Naive thymus-derived CD8-positive, alpha-beta T cell (primary cell): Measurements from ENCODE around the gene SMIM31. TPM values are rescaled to one million over a fixed set of nuclear protein-coding genes. Genes with fewer than 3 reads are reported as not detected.

Experiments used
- ATAC-seq, 2 donors: fragments of 150-1000 bp; cut with Tn5 transposase in 1 of 2; sonication (Bioruptor Pico), chemical (Tn5 transposase) in 1 of 2; 1 replicate in 1 of 2; 2 replicates in 1 of 2; pipeline ENCODE4 v1.10.0; 2021; ENCODE audit warnings: mild to moderate bottlenecking in 2 of 2, moderate library complexity in 2 of 2
- POLR2A ChIA-PET: fragments of 350-600 bp; sonication (Branson Sonifier 250); formaldehyde crosslinking; loops from one replicate; lab custom pipeline; 2021; ENCODE audit warnings: antibody characterized with exemption; lab: Charles Lee
- DNase-seq, 10 donors: peaks; one replicate each; pipeline versions ENCODE4 v3.0.0 to v3.0.0-alpha.2; 2020 to 2022
- H3K27ac Mint-ChIP-seq, 10 donors: one replicate each; pipeline ENCODE4 v1.8.0; 2020 to 2022; ENCODE audit warnings: mild to moderate bottlenecking in 10 of 10, mixed read lengths in 10 of 10, moderate library complexity in 4 of 10, inconsistent platforms in 1 of 10
- H3K27me3 Mint-ChIP-seq, 5 donors: one replicate each; pipeline ENCODE4 v1.8.0; 2021 to 2022; ENCODE audit warnings: mixed read lengths in 5 of 5
- H3K36me3 Mint-ChIP-seq, 3 donors: one replicate each; pipeline ENCODE4 v1.8.0; 2020 to 2022; ENCODE audit warnings: mixed read lengths in 3 of 3, mild to moderate bottlenecking in 2 of 3, inconsistent platforms in 1 of 3
- H3K4me1 Mint-ChIP-seq, 4 donors: one replicate each; pipeline ENCODE4 v1.8.0; 2021 to 2022; ENCODE audit warnings: mixed read lengths in 4 of 4
- H3K4me3 Mint-ChIP-seq, 10 donors: one replicate each; pipeline ENCODE4 v1.8.0; 2020 to 2022; ENCODE audit warnings: mild to moderate bottlenecking in 10 of 10, mixed read lengths in 10 of 10, moderate library complexity in 6 of 10, inconsistent platforms in 1 of 10
- H3K9me3 Mint-ChIP-seq, 9 donors: one replicate each; pipeline ENCODE4 v1.8.0; 2020 to 2022; ENCODE audit warnings: mixed read lengths in 9 of 9, mild to moderate bottlenecking in 3 of 9, inconsistent platforms in 1 of 9, moderate library complexity in 1 of 9
- polyA plus RNA-seq, 3 donors: library from polyadenylated mRNA; unstranded; fragments of 300-500 nt; fragmentation: Illumina TruSeq; gene quantifications; one replicate each; pipeline ENCODE4 v1.2.3, GENCODE V29; 2021
- total RNA-seq, 8 experiments: library from RNA in 2 of 8; stranded (reverse) in 2 of 8; gene quantifications; one replicate each; pipeline ENCODE4 v1.2.3 and lab custom pipeline; 2021 to 2026

SMIM31 gene
- not detected for total RNA-seq
- polyA plus RNA-seq = not detected
- total RNA-seq (lab: John Stamatoyannopoulos, UW) = 0 to 0.09 (median 0) reads per million in 6 experiments

DNA sequence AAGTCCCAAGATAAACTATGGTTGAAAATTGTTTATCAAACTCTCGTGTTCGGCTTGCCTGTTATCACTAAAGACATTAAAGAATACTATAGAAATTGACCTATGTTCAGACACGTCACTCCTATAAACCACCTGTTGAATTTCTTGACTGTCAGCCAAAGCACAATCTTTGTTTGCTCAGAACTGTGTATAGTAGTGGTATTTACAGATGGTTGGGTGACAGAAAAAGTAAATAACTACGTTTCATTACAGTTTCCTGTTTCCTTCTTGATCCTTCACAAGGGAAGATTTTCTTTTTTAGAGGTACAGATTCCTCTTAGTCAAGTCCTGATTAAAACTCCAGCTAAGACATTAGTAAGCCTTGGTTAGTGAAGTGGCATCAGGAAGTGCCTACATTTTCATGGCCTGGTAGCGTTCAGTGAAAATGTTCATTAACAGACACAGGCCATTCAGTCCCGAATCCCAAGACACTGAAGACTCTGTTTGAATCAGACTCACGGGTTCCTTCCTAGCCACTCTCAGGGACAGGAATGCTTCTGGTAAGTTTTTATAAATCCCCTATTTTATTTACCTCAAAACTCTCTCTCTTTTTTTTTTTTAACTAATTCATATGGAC, at the start of gene SMIM31:
Gene SMIM31, plus strand, starts transcription at position 259 of the 616 bp plus-strand sequence. CDS start 16,313 bp downstream, outside the sequence.
- Mint-ChIP-seq H3K27ac (no peak within 1 kb of the TSS), H3K4me3 (no peak within 1 kb of the TSS), H3K36me3 (peaks cover 0 to 8% (median 0%) of the 10 kb centered on the region in 3 donors), H3K27me3 (peaks cover 2 to 15% (median 3%) of the 10 kb centered on the region in 5 donors), H3K9me3 (peaks cover 0 to 23% (median 8%) of the 10 kb centered on the region in 9 donors), H3K4me1 (no peaks in the 10 kb centered on the region)
- DNase-seq = no peak
- POLR2A ChIA-PET = no interaction called here
- ATAC-seq = no peak

DNA sequence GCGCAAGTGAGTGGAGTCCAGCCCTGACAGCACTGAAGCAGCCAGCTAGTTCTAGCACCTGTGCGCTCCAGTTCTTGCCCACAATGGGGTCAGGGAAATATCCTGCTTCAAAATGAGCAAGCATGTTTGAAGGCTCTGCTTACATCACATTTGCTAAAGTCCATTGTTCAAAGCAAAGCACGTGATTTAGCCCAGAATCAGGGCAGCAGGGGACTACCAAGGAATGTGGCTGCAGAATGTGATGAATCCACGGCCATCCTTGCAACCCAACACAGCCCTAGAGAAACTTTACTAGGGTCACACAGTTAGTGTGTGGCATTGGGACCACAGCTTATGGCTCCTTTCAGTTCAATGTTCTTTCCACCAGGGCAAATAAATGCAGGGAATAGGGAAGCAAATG, 47.3 kb upstream of the SMIM31 start:
- no peak for ATAC-seq
- POLR2A ChIA-PET = no interaction called here
- peaks cover 0 to 2% (median 0%) of the 10 kb centered on the region in 9 donors for H3K9me3 Mint-ChIP-seq
- peaks cover 0 to 8% (median 2%) of the 10 kb centered on the region in 5 donors for H3K27me3 Mint-ChIP-seq
- no peak overlapping the region for H3K4me3 Mint-ChIP-seq
- H3K27ac Mint-ChIP-seq = no peak overlapping the region
- DNase-seq = no peak
- H3K36me3 Mint-ChIP-seq = no peaks in the 10 kb centered on the region
- no peaks in the 10 kb centered on the region for H3K4me1 Mint-ChIP-seq

DNA sequence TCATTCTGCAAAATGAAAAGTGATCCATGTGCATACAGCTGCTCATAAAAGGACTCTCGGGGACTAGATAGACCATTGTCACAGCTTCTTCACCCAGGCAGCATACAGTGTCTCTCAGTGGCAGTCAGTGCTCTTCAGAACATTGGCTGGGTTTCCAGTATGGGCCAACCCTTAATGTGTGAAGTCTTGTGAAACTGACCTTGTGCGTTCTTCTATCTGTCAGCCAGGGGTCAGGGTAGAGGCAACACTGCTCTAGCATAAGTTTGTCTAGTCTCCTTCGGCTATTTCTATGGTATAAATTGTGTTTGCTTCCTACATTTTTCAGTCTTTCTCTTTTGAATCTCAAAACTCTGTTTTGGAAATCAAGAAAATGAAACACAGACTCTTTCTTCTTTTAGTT, 37.0 kb upstream of the SMIM31 start:
- Mint-ChIP-seq H3K9me3 (peaks cover 0 to 3% (median 0%) of the 10 kb centered on the region in 9 donors), H3K27ac (no peak overlapping the region), H3K4me3 (no peak overlapping the region), H3K36me3 (no peaks in the 10 kb centered on the region), H3K27me3 (peaks cover 2 to 19% (median 6%) of the 10 kb centered on the region in 5 donors), H3K4me1 (no peaks in the 10 kb centered on the region)
- POLR2A ChIA-PET = no interaction called here
- ATAC-seq = no peak
- no peak for DNase-seq

DNA sequence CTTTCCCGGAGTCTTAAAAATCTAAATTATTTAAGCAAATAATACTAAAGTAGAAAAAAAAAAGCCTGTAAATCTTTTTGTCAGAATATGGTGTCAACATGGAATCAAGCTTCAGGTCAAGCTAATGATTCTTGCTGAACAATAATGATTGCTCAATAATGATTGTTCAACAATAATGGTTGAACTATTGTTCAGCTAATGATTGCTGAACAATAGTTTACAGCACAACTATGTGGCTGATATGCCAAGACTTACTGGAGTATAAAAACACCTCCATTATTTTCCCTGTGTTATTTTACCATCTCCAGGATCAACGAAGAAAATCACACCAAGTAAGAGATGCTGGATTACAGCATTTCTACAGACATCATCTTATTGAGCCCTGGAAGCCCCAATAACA, 35.1 kb upstream of the SMIM31 start:
- POLR2A ChIA-PET = no interaction called here
- no peak overlapping the region for H3K4me3 Mint-ChIP-seq

DNA sequence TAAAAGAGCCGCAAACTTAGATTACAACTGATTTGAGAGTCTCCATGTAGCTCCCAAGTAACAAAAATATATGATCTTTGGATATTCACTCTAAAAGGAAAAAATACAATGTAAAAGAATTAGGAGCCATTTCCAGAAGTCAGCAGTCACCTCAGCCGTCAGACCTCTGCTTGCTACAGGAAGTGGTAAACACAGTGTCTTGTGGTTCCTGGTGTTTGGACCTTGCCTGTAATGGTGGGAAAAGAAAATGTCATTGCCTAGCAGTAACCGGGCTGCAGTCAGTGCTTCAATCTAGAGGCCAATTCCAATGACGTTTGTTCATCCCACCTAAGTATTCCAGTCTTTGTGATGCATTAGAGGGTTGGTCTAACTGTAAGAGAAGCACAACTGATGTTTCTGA, 28.9 kb upstream of the SMIM31 start:
- peaks cover 0 to 24% (median 7%) of the 10 kb centered on the region in 5 donors for H3K27me3 Mint-ChIP-seq
- no peak overlapping the region for H3K4me3 Mint-ChIP-seq
- H3K4me1 Mint-ChIP-seq = peaks cover 0 to 9% (median 4%) of the 10 kb centered on the region in 4 donors
- H3K27ac Mint-ChIP-seq = no peak overlapping the region
- no peaks in the 10 kb centered on the region for H3K9me3 Mint-ChIP-seq
- no peaks in the 10 kb centered on the region for H3K36me3 Mint-ChIP-seq
- DNase-seq = no peak
- no peak for ATAC-seq
- POLR2A ChIA-PET = no interaction called here

More for the DNA sequence above, 35.1 kb upstream of the SMIM31 start:
- Mint-ChIP-seq H3K4me1 (no peaks in the 10 kb centered on the region), H3K27ac (no peak overlapping the region), H3K9me3 (no peaks in the 10 kb centered on the region), H3K27me3 (peaks cover 2 to 19% (median 6%) of the 10 kb centered on the region in 5 donors), H3K36me3 (no peaks in the 10 kb centered on the region)
- no peak for DNase-seq
- ATAC-seq = no peak

DNA sequence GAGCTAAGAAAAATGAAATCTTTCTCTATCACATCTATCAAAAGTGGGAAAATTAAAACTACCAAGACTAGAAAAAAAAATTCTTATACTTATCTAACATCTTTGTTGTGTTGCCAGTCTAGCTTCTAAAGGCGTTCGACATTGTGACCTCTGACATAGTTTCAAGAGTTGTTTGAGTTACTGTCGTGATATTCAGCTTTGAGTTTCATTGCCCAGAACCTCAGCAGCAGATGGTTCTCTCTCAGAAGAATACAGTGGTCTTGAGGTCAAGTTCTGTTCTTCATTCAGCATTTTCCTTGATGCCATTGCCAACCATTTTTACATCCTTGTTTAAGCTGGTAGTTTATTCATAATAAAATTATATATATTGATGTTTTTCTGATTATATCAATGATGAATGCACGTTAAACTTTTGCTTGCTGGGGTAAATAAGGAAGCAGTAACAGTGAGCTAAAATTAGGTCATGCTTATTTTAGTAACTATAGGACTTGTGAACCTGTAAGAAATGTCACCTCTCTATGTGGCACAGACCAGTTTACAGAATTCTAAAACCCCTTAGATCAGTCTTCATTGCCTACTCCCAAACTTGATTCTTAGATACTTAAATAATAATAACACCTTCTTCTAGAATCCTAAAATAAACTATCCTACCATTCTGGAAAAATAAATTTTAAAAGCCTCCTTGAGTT, 23.1 kb upstream of the SMIM31 start:
- peaks cover 3 to 21% (median 10%) of the 10 kb centered on the region in 5 donors for H3K27me3 Mint-ChIP-seq
- H3K4me3 Mint-ChIP-seq = no peak overlapping the region
- H3K27ac Mint-ChIP-seq = no peak overlapping the region
- H3K4me1 Mint-ChIP-seq = peaks cover 0 to 5% (median under 1%) of the 10 kb centered on the region in 4 donors
- no peaks in the 10 kb centered on the region for H3K9me3 Mint-ChIP-seq
- POLR2A ChIA-PET = no interaction called here
- no peaks in the 10 kb centered on the region for H3K36me3 Mint-ChIP-seq
- ATAC-seq = no peak
- no peak for DNase-seq

DNA sequence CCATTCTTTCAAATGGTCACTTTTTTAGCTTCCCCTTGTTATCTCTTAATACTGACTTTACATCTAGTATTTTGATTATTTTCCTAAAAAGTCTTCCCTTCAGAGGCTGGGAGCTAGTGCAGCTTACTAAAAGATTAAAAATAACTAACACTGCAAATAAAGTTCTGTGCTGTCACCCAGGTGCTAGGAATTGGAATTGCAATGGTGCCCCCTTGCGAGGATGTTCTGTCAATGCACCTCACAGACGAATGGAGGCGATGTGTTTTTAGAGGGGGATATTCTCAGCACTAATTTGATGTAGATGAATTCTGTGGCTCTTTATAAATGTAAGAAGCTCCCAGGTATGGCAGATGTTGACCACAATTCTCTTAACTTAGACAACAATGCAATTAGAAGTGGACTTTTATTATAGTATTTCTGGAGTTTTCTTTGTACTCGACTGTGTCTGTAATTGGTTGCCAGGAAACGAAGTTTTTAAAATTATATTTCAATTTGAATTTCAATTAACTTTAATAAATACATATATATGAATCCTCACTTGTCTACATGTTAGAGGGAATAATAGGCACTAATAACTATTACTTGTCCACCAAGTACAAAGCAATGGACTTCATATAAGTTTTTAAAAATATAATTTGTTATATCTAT, 22.0 kb upstream of the SMIM31 start:
- Mint-ChIP-seq H3K27me3 (peaks cover 3 to 21% (median 10%) of the 10 kb centered on the region in 5 donors), H3K27ac (no peak overlapping the region), H3K36me3 (no peaks in the 10 kb centered on the region), H3K9me3 (no peaks in the 10 kb centered on the region), H3K4me1 (peaks cover 0 to 5% (median under 1%) of the 10 kb centered on the region in 4 donors), H3K4me3 (no peak overlapping the region)
- POLR2A ChIA-PET = no interaction called here
- DNase-seq (peak in 9 of 10 donors; percentile 8 to 56 (median 43)), ATAC-seq (peak in 1 of 2 donors; percentile 35)

DNA sequence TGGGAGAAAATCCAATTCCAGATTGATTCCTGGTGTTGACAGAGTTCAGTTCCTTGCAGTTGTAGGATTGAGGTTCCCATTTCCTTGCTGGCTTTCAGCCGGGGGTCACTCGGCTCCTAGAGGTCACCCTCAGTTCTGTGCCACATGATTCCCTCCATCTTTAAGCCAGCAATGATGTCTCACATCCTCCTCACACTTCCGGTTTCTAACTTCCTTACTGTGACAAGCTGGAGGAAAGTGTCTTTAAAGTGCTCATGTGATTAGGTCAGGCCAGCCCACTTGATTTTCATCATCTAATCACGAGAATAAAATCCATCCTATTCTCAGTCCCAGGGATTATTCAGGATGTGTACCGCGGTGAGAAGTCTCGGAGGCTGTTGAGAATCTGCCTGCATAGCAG, 19.4 kb upstream of the SMIM31 start:
- POLR2A ChIA-PET = no interaction called here
- Mint-ChIP-seq H3K4me3 (no peak overlapping the region), H3K4me1 (peaks cover 0 to 5% (median under 1%) of the 10 kb centered on the region in 4 donors), H3K27me3 (peaks cover 3 to 15% (median 8%) of the 10 kb centered on the region in 5 donors), H3K36me3 (no peaks in the 10 kb centered on the region), H3K27ac (no peak overlapping the region), H3K9me3 (peaks cover 0 to 3% (median 0%) of the 10 kb centered on the region in 9 donors)
- DNase-seq (no peak), ATAC-seq (no peak)

DNA sequence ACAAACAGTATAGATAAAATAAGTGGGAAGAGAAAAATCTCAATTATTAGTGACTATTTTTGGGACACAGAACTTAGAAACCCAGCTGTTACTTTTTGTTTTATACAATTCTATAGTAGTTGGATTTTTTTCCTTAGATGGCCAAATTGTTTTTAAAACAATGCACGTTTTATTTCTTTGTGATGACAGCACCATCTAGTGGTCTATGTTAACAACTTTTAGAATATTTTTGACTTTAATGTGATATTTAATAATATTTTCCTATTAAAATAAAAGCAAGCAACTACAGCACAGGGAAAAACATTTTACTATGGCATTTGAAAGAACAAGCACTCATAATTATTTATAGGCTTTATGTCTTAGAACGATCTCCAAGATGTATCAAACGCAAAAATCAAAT, 5.6 kb upstream of the SMIM31 start:
- H3K36me3 Mint-ChIP-seq = peaks cover 0 to 8% (median 0%) of the 10 kb centered on the region in 3 donors
- H3K9me3 Mint-ChIP-seq = peaks cover 0 to 17% (median 7%) of the 10 kb centered on the region in 9 donors
- ATAC-seq (no peak), DNase-seq (peak in 1 of 10 donors; percentile 7)
- H3K27me3 Mint-ChIP-seq = peaks cover 0 to 28% (median 9%) of the 10 kb centered on the region in 5 donors
- POLR2A ChIA-PET = no interaction called here
- H3K27ac Mint-ChIP-seq = no peak overlapping the region
- no peak overlapping the region for H3K4me3 Mint-ChIP-seq
- no peaks in the 10 kb centered on the region for H3K4me1 Mint-ChIP-seq

DNA sequence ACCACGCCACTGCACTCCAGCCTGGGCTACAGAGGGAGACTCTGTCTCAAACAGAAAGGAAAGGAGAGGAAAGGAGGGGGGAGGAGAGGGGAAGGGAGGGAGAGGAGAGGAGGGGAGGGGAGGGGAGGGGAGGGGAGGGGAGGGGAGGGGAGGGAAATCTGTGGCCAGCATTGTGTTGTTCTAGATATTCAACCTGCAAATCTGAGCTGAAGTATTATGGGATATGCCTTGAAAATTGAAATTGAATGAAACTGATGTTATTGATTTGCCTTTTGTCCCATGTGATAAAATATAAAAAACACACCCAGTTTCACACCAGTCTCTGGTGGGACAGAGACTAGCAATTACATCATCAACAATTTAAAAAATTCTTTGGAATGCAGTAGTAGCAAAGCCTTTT, 1.5 kb downstream of the SMIM31 start:
- Mint-ChIP-seq H3K27me3 (peaks cover 2 to 15% (median 12%) of the 10 kb centered on the region in 5 donors), H3K27ac (no peak overlapping the region), H3K4me1 (no peaks in the 10 kb centered on the region), H3K36me3 (peaks cover 0 to 8% (median 0%) of the 10 kb centered on the region in 3 donors), H3K9me3 (peaks cover 0 to 23% (median 8%) of the 10 kb centered on the region in 9 donors), H3K4me3 (no peak overlapping the region)
- DNase-seq (no peak), ATAC-seq (no peak)
- POLR2A ChIA-PET = no interaction called here

DNA sequence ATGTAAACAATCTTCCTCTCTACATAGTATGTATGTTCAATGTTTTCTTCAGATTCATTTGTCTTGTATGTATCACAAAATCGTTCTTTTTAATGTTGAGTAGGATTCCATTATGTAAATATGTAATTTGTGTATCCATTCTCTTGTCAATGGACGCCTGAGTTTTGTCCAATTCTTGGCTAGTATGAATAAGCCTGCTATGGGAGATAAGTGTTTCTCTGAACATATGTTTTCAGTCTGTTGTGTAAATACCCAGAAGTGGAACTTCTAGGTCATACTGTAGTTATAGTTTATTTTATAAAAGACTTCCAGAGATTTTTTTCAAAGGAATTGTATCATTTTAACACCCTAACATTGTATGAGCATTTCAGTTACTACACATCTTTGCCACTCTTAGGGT, 2.8 kb downstream of the SMIM31 start:
- Mint-ChIP-seq H3K27me3 (peaks cover 5 to 17% (median 15%) of the 10 kb centered on the region in 5 donors), H3K36me3 (peaks cover 0 to 8% (median 0%) of the 10 kb centered on the region in 3 donors), H3K4me3 (no peak overlapping the region), H3K27ac (no peak overlapping the region), H3K9me3 (peaks cover 0 to 21% (median 8%) of the 10 kb centered on the region in 9 donors), H3K4me1 (no peaks in the 10 kb centered on the region)
- no peak for DNase-seq
- POLR2A ChIA-PET = no interaction called here
- ATAC-seq = no peak

DNA sequence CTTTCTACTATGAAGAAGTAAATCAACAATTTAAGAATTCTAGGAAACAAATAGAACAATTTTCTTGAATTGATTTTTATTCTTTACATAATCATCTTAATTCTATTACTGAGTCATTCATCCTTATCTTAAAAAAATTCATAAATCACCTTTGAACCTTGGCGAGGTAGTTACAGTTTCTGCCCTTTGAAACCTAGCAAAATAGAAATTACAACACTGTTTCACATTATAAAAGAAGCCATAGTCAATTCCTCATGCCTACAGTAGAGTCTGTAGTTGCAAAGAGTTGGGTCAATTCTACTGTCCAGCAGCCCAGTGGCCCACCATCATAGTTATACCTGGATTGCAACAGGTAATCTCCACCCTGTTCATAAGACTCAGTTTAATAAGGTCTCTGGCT, 7.3 kb downstream of the SMIM31 start:
- no peak for ATAC-seq

More for the DNA sequence above, 7.3 kb downstream of the SMIM31 start:
- Mint-ChIP-seq H3K36me3 (no peaks in the 10 kb centered on the region), H3K27ac (no peak overlapping the region), H3K27me3 (peaks cover 15 to 34% (median 22%) of the 10 kb centered on the region in 5 donors), H3K4me1 (no peaks in the 10 kb centered on the region), H3K4me3 (no peak overlapping the region), H3K9me3 (no peaks in the 10 kb centered on the region)
- DNase-seq = no peak
- POLR2A ChIA-PET = no interaction called here
